Neural cell (in vitro differentiated cells): ENCODE data around the gene IL17B. TPM values are rescaled to one million over a fixed set of nuclear protein-coding genes. Genes with fewer than 3 reads are reported as not detected.

Source experiments
- H2AFZ ChIP-seq: fragments of 200-600, 300-800 bp; sonication (generic), shearing (Covaris generic); 2 replicates; pipeline ENCODE4 v1.6.0; 2014; ENCODE audit warnings: low read depth, mild to moderate bottlenecking, antibody characterized with exemption, low read length, moderate library complexity
- H3F3A ChIP-seq: fragments of 200-600 bp; shearing (Covaris generic); 2 replicates; pipeline ENCODE4 v1.6.1; 2016; ENCODE audit warnings: mild to moderate bottlenecking, moderate library complexity, mixed read lengths, antibody characterized with exemption, low read length; ENCODE audit not compliant: insufficient read depth, poor library complexity, severe bottlenecking
- H3K27ac ChIP-seq: fragments of 200-600, 300-800 bp; sonication (generic), shearing (Covaris generic); 2 replicates; pipeline ENCODE4 v1.5.1; 2014; ENCODE audit warnings: mild to moderate bottlenecking, low read length, moderate library complexity
- H3K27me3 ChIP-seq: fragments of 300-800, 200-600 bp; sonication (generic), shearing (Covaris generic); 2 replicates; pipeline ENCODE4 v1.6.0; 2014; ENCODE audit warnings: mild to moderate bottlenecking, low read depth, low read length, moderate library complexity; ENCODE audit not compliant: insufficient read depth
- H3K36me3 ChIP-seq: fragments of 300-800, 200-600 bp; sonication (generic), shearing (Covaris generic); 2 replicates; pipeline ENCODE4 v1.5.1; 2014; ENCODE audit warnings: mild to moderate bottlenecking, antibody characterized with exemption, low read length, moderate library complexity; ENCODE audit not compliant: insufficient read depth
- H3K4me2 ChIP-seq: fragments of 300-800, 200-600 bp; sonication (generic), shearing (Covaris generic); 2 replicates; pipeline ENCODE4 v1.6.0; 2014; ENCODE audit warnings: mild to moderate bottlenecking, low read length
- H3K4me3 ChIP-seq: fragments of 300-800, 200-600 bp; sonication (generic), shearing (Covaris generic); 2 replicates; pipeline ENCODE4 v1.5.1; 2014; ENCODE audit warnings: mild to moderate bottlenecking, low read length, moderate library complexity
- H3K79me2 ChIP-seq: fragments of 200-600 bp; shearing (Covaris generic); replicated peaks from 2 replicates; pipeline ENCODE4 v1.6.0; 2014; ENCODE audit warnings: mild to moderate bottlenecking, low read length, moderate library complexity; ENCODE audit not compliant: insufficient read depth
- H3K9ac ChIP-seq: fragments of 300-800, 200-600 bp; sonication (generic), shearing (Covaris generic); 2 replicates; pipeline ENCODE4 v1.6.1; 2016; ENCODE audit warnings: mild to moderate bottlenecking, low read length, mixed read lengths
- H3K9me2 ChIP-seq: fragments of 200-600 bp; shearing (Covaris generic); 2 replicates; pipeline ENCODE4 v1.6.1; 2016; ENCODE audit warnings: mild to moderate bottlenecking, low read length, mixed read lengths; ENCODE audit not compliant: insufficient read depth
- H3K9me3 ChIP-seq: fragments of 200-600, 300-800 bp; sonication (generic), shearing (Covaris generic); 2 replicates; pipeline ENCODE4 v1.6.1; 2016; ENCODE audit warnings: mild to moderate bottlenecking, mixed run types, low read length, moderate library complexity, mixed read lengths
- H4K20me1 ChIP-seq: fragments of 200-600 bp; shearing (Covaris generic); 2 replicates; pipeline ENCODE4 v1.6.1; 2016; ENCODE audit warnings: mild to moderate bottlenecking, mixed run types; ENCODE audit not compliant: insufficient read depth
- EP300 ChIP-seq: fragments of 450-650 bp; conservative IDR thresholded peaks from 2 replicates; pipeline ENCODE4 v1.6.1; 2014; ENCODE audit warnings: antibody characterized with exemption, mild to moderate bottlenecking, moderate library complexity; ENCODE audit not compliant: poor library complexity, severe bottlenecking
- EZH2 ChIP-seq: fragments of 200-600, 300-800 bp; shearing (Covaris generic), sonication (generic); IDR thresholded peaks from 2 replicates; pipeline ENCODE4 v1.6.1; 2014; ENCODE audit warnings: antibody characterized with exemption, low read length, borderline replicate concordance, mild to moderate bottlenecking; ENCODE audit not compliant: insufficient read depth, poor library complexity, severe bottlenecking
- MXI1 ChIP-seq: fragments of 450-650 bp; conservative IDR thresholded peaks from 2 replicates; pipeline ENCODE4 v1.6.1; 2014; ENCODE audit warnings: antibody characterized with exemption, mild to moderate bottlenecking; ENCODE audit not compliant: poor library complexity, severe bottlenecking
- POLR2AphosphoS5 ChIP-seq: IDR thresholded peaks from 2 replicates; pipeline ENCODE4 v1.6.1; 2012
- RAD21 ChIP-seq: fragments of 450-650 bp; conservative IDR thresholded peaks from 2 replicates; pipeline ENCODE4 v1.6.1; 2014; ENCODE audit warnings: antibody characterized with exemption, mild to moderate bottlenecking, moderate library complexity
- SMC3 ChIP-seq: fragments of 450-650 bp; conservative IDR thresholded peaks from 2 replicates; pipeline ENCODE4 v1.6.1; 2014; ENCODE audit warnings: antibody characterized with exemption, mild to moderate bottlenecking, moderate library complexity; ENCODE audit not compliant: poor library complexity
- TAF1 ChIP-seq: IDR thresholded peaks from 2 replicates; pipeline ENCODE4 v1.6.1; 2012; ENCODE audit warnings: low read depth
- polyA plus RNA-seq: library from polyadenylated mRNA; depleted of rRNA; stranded (reverse); fragments of >200 nt; gene quantifications from 2 replicates; pipeline ENCODE4 v1.2.3, GENCODE V29; 2014
- TF ChIP-seq, protein P1 (sequence below): IDR thresholded peaks from 2 replicates; pipeline ENCODE4 v1.6.1; 2012; ENCODE audit warnings: borderline replicate concordance
- TF ChIP-seq, protein P2 (sequence below): fragments of 450-650 bp; IDR thresholded peaks from 2 replicates; pipeline ENCODE4 v1.5.1; 2014; ENCODE audit warnings: antibody characterized with exemption, mild to moderate bottlenecking, moderate library complexity; ENCODE audit not compliant: poor library complexity, severe bottlenecking

Gene IL17B
- polyA plus RNA-seq, 1 donor from 2014 or later = not detected

DNA sequence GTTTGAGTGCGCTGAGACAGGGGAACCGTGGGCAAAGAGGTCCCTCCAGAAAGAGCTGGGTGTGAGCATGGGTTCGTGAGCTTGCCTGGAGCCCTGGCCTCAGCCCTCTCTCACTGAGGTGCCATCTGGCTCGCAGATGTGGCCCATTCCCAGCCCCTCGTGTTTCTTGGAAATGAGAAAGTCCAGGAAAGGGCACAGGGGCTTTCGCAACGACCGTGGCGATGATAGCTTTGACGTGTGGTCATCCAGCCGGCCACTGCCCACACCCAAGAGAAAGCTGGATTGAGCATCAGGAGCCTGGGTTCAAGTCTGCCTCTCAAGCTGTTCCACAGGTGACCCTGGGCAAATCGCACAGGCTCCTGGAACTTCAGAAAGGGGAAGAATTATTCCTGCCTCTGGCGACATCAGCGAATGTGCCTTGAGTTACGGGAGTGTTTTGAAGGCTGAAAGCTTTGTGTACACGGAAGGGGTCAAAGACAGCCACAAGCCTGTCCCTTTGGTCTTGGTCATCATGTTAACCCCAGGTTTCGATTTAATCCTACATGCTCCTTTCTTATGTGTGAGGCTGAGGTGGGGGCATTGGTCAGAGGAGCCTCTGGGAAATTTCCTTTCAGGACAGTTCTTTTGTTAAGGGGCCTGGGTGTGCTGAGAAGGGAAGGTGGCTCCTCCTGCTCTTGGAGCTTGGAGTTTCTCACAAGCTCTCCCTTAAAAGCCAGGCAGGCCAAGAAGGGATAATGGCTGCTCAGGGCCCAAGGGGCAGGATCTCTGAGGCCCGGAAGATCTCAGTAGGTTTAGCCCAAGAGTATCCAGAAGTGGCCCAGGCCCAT, 41.7 kb upstream of the IL17B start:
- Histone ChIP-seq H3K36me3 (no peaks in the 10 kb centered on the region), H2AFZ (no peak overlapping the region), H3K4me2 (no peak overlapping the region), H3K27ac (no peak overlapping the region), H4K20me1 (no peaks in the 10 kb centered on the region), H3K27me3 (no peaks in the 10 kb centered on the region), H3K9me3 (no peaks in the 10 kb centered on the region), H3K9me2 (no peaks in the 10 kb centered on the region), H3K79me2 (no peaks in the 10 kb centered on the region), H3K4me3 (no peak overlapping the region), H3F3A (no peaks in the 10 kb centered on the region), H3K9ac (no peak overlapping the region)
- no peak for TF ChIP-seq TAF1
- TF ChIP-seq, protein P1, sequence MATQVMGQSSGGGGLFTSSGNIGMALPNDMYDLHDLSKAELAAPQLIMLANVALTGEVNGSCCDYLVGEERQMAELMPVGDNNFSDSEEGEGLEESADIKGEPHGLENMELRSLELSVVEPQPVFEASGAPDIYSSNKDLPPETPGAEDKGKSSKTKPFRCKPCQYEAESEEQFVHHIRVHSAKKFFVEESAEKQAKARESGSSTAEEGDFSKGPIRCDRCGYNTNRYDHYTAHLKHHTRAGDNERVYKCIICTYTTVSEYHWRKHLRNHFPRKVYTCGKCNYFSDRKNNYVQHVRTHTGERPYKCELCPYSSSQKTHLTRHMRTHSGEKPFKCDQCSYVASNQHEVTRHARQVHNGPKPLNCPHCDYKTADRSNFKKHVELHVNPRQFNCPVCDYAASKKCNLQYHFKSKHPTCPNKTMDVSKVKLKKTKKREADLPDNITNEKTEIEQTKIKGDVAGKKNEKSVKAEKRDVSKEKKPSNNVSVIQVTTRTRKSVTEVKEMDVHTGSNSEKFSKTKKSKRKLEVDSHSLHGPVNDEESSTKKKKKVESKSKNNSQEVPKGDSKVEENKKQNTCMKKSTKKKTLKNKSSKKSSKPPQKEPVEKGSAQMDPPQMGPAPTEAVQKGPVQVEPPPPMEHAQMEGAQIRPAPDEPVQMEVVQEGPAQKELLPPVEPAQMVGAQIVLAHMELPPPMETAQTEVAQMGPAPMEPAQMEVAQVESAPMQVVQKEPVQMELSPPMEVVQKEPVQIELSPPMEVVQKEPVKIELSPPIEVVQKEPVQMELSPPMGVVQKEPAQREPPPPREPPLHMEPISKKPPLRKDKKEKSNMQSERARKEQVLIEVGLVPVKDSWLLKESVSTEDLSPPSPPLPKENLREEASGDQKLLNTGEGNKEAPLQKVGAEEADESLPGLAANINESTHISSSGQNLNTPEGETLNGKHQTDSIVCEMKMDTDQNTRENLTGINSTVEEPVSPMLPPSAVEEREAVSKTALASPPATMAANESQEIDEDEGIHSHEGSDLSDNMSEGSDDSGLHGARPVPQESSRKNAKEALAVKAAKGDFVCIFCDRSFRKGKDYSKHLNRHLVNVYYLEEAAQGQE = no peak
- no peak for TF ChIP-seq RAD21
- no peak for TF ChIP-seq EP300
- no peak for TF ChIP-seq SMC3
- TF ChIP-seq MXI1 = no peak
- TF ChIP-seq POLR2AphosphoS5 = no peak

DNA sequence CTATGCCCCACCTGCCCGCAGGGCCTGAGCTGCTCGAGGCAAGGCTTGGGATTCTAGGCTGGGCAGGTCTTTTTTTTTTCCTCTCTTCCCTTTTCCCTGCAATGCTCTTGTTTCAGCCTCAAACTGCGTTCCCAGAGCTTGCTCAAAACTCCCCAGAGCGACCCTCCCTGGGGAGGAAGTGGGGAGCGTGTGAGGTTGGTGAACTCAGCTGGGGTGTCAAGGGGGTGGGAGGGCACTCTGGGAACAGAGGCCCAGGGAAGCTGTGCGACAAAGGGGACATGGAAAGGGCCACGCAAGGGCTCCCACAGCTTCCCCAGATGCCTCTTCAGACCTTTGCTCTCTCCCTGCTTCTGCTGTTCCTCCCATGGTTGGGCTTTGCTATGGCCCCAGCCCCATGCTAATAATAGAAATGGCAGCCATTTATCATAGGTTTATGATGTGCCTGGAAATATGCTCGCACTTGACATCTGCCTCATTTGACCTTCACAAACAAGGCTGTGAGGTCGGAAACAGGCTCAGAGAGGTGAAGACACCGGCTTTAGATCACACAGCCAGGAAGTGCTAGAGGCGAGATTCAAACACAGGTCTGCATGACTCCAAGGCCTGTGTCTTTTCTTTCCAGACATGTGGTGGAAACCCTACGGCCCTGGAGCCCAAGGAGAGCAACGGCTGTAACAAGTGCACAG, 40.9 kb upstream of the IL17B start:
- H3K27me3 ChIP-seq = no peaks in the 10 kb centered on the region
- H3K4me2 ChIP-seq = no peak overlapping the region
- H3K9ac ChIP-seq = no peak overlapping the region
- no peaks in the 10 kb centered on the region for H3K9me3 ChIP-seq
- H3K27ac ChIP-seq = no peak overlapping the region
- H3K4me3 ChIP-seq = no peak overlapping the region
- H4K20me1 ChIP-seq = no peaks in the 10 kb centered on the region
- TF ChIP-seq, protein P2, sequence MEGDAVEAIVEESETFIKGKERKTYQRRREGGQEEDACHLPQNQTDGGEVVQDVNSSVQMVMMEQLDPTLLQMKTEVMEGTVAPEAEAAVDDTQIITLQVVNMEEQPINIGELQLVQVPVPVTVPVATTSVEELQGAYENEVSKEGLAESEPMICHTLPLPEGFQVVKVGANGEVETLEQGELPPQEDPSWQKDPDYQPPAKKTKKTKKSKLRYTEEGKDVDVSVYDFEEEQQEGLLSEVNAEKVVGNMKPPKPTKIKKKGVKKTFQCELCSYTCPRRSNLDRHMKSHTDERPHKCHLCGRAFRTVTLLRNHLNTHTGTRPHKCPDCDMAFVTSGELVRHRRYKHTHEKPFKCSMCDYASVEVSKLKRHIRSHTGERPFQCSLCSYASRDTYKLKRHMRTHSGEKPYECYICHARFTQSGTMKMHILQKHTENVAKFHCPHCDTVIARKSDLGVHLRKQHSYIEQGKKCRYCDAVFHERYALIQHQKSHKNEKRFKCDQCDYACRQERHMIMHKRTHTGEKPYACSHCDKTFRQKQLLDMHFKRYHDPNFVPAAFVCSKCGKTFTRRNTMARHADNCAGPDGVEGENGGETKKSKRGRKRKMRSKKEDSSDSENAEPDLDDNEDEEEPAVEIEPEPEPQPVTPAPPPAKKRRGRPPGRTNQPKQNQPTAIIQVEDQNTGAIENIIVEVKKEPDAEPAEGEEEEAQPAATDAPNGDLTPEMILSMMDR = no peak
- TF ChIP-seq, protein P1 = no peak
- TF ChIP-seq SMC3 (no peak), EZH2 (no peak), EP300 (no peak), RAD21 (no peak), POLR2AphosphoS5 (no peak), TAF1 (no peak), MXI1 (no peak)
- H3F3A ChIP-seq = no peaks in the 10 kb centered on the region
- H3K9me2 ChIP-seq = no peaks in the 10 kb centered on the region
- no peak overlapping the region for H2AFZ ChIP-seq
- H3K79me2 ChIP-seq = no peaks in the 10 kb centered on the region
- no peaks in the 10 kb centered on the region for H3K36me3 ChIP-seq
